GM18873 (cell line): Measurements from ENCODE around the gene RRBP1.
A peak's percentile ranks its signal among the peaks of the same experiment; 100 is the strongest.

Source experiments
- ATAC-seq: cut with Tn5 transposase; IDR thresholded peaks from one replicate; pipeline ENCODE4 v1.9.1; 2021; ENCODE audit warnings: mild to moderate bottlenecking, moderate library complexity, moderate number of reproducible peaks; ENCODE audit not compliant: unreplicated experiment, low FRiP score

The RRBP1 gene

GRCh38 chr20:17682103-17682888, at the start of gene RRBP1:
RRBP1 (minus strand) TSS chr20:17682242; CDS start chr20:17660507, 21,735 bp downstream.
- ATAC-seq = peak; percentile 81

- ATAC-seq = no peak
Measured at GRCh38 chr20:17731233-17731632, 49.2 kb upstream of the RRBP1 start.

GRCh38 chr20:17730071-17730470, 48.0 kb upstream of the RRBP1 start:
- no peak for ATAC-seq

GRCh38 chr20:17728074-17728473, 46.0 kb upstream of the RRBP1 start:
- no peak for ATAC-seq

GRCh38 chr20:17727351-17727750, 45.3 kb upstream of the RRBP1 start:
- ATAC-seq = no peak

GRCh38 chr20:17726902-17727301, 44.9 kb upstream of the RRBP1 start:
- no peak for ATAC-seq

- no peak for ATAC-seq
Measured at GRCh38 chr20:17725094-17725835, 43.2 kb upstream of the RRBP1 start.

- ATAC-seq = no peak
Measured at GRCh38 chr20:17723301-17723691, 41.3 kb upstream of the RRBP1 start.

- ATAC-seq = no peak
Measured at GRCh38 chr20:17722493-17723300, 40.7 kb upstream of the RRBP1 start.

GRCh38 chr20:17721802-17722486, 39.9 kb upstream of the RRBP1 start:
- ATAC-seq = no peak

GRCh38 chr20:17720755-17721154, 38.7 kb upstream of the RRBP1 start:
- no peak for ATAC-seq

GRCh38 chr20:17716331-17716730, 34.3 kb upstream of the RRBP1 start:
- no peak for ATAC-seq

- ATAC-seq = no peak
Measured at GRCh38 chr20:17715075-17715474, 33.0 kb upstream of the RRBP1 start.

GRCh38 chr20:17714597-17714996, 32.6 kb upstream of the RRBP1 start:
- no peak for ATAC-seq

- no peak for ATAC-seq
Measured at GRCh38 chr20:17712708-17713107, 30.7 kb upstream of the RRBP1 start.

- ATAC-seq = no peak
Measured at GRCh38 chr20:17712201-17712600, 30.2 kb upstream of the RRBP1 start.

GRCh38 chr20:17711267-17711627, 29.2 kb upstream of the RRBP1 start:
- ATAC-seq = no peak

GRCh38 chr20:17710379-17711266, 28.6 kb upstream of the RRBP1 start:
- no peak for ATAC-seq
